Left cardiac atrium (tissue), 4 donors: Measurements from ENCODE around the gene SELENOO. TPM values are rescaled to one million over a fixed set of nuclear protein-coding genes. Genes with fewer than 3 reads are reported as not detected.
A peak's percentile ranks its signal among the peaks of the same experiment; 100 is the strongest.
"Not testable (repeated sequence)": the region's sequence is repeated elsewhere in the genome, so short reads cannot be mapped to it uniquely, and the experiment has no call there.

Experiments
- ATAC-seq, 2 donors: fragments of 200-7000 bp; cut with Tn5 transposase; one replicate each; pipeline ENCODE4 v1.9.1; 2020; ENCODE audit warnings: mild to moderate bottlenecking in 2 of 2, moderate library complexity in 2 of 2
- DNase-seq: peaks from one replicate; pipeline ENCODE4 v3.0.0-alpha.2; 2020
- intact Hi-C, 2 donors: fragments of 100-400 bp; cut with DNase I; formaldehyde crosslinking; loops; one replicate each; pipeline versions ENCODE4 v1.14.1 to v1.15.1; 2022 to 2023
- long read RNA-seq: library from polyadenylated mRNA; unstranded; transcript quantifications from one replicate; pipeline ENCODE4 v2.0.0, GENCODE V29; 2021
- total RNA-seq, 2 donors: library from RNA; stranded (reverse); fragmentation: NEBNext Ultra II Directional; extraction: Animal tissue kit (Norgen Biotek cat#: 25700); gene quantifications; one replicate each; pipeline ENCODE4 v1.2.1, GENCODE V29; 2021
- donor health status: DM: no; HTN: yes; CAD: no.
- donor health status: DM: no; HTN: yes; CAD: no; lungs with severe emphysema.
- donor health status: DM: yes; HTN: yes; CAD: no.
- donor health status: Dilated cardiomyopathy.

The SELENOO gene, protein sequence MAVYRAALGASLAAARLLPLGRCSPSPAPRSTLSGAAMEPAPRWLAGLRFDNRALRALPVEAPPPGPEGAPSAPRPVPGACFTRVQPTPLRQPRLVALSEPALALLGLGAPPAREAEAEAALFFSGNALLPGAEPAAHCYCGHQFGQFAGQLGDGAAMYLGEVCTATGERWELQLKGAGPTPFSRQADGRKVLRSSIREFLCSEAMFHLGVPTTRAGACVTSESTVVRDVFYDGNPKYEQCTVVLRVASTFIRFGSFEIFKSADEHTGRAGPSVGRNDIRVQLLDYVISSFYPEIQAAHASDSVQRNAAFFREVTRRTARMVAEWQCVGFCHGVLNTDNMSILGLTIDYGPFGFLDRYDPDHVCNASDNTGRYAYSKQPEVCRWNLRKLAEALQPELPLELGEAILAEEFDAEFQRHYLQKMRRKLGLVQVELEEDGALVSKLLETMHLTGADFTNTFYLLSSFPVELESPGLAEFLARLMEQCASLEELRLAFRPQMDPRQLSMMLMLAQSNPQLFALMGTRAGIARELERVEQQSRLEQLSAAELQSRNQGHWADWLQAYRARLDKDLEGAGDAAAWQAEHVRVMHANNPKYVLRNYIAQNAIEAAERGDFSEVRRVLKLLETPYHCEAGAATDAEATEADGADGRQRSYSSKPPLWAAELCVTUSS
- 10 to 100 TPM; 11.7 to 15.0 TPM for total RNA-seq
- long read RNA-seq, partial matches to known transcripts = 2 of 6 reads
- long read RNA-seq, other reads (novel, unspliced or antisense) = 4 of 6 reads

DNA sequence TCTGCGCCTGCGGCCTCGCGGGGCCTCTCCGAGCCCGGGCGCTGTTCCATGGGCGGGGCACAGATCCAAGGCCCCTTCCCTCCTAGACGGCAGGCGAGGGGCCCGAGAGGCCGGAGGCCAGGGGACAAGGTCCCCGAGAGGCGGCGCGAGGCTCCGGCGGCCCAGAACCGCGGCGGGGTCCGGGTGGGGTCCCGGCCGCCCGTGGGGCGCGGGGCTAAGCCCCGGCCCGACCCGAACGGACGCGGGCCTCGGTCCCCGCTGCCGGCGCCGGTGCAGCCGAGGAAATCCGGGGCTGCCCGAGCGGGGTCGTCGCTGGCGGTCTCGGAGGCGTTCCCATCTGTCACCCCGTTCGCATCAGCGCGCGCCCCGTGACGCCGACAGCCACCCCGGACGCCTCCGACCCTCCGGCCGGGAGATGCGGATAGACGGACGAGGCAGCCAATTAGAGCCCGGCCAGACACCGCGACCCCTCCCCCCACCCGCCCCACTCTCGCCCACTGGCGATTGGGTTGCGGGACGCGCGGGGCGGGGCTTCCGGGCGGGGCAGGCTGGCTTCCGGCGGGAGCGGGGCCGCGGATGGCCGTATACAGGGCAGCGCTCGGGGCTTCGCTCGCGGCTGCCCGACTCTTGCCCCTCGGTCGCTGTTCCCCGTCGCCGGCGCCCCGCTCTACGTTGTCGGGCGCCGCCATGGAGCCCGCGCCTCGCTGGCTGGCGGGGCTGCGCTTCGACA, at the start of gene SELENOO:
TSS of gene SELENOO (plus strand) at position 551 of the 730 bp plus-strand sequence. CDS start at position 577, 26 bp downstream.
- ATAC-seq = peak; percentile 91 to 94
- DNase-seq = peak; percentile 95
- intact Hi-C loops = no loop called here

DNA sequence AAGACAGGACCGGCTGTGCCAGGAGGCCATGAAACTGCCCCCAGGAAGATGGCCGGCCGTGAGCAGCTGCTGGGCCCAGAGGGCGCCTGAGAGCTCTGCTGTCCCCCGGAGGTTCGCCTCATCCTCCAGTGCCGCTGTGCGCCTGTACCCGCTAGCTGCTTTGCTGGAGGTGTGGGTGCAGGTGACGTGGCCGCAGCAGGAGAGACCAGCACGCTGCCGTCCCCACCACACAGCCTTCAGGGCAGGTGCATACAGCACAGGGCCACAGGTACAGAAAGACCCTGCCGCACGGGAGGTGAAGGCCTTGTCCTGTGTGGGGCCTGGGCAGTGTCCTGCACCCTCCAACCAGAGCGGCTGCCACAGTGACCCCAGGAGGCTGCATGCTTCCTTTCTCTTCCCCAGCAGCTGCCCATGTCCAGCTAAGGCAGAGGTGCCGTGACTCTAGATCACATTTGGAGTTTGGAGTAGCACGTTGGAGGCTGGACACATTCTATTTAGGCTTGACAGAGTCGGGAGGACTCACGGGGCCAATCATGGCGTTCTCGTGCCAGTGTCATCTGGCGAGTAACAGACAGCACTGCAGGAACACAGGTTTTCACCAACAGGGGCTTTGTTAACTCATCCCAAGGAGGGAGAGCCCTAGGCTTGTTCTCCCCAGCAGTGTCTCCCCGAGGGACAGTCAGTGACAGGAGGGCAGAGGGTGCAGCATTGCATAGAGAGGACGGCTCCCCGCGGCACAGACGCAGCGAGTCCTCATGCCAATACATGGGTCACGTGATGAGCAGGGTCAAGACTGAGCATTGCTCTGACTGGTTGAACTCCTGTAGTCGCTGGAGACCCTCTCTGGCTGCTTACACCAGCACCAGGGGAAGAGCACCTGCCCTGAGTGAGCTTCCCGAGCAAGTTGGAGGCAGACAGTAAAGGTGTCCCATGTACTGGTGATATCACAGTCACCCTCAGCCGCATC, 49.0 kb upstream of the SELENOO start:
- DNase-seq (no peak), ATAC-seq (peak in 1 of 2 donors; percentile 56)
- intact Hi-C loops = no loop called here

DNA sequence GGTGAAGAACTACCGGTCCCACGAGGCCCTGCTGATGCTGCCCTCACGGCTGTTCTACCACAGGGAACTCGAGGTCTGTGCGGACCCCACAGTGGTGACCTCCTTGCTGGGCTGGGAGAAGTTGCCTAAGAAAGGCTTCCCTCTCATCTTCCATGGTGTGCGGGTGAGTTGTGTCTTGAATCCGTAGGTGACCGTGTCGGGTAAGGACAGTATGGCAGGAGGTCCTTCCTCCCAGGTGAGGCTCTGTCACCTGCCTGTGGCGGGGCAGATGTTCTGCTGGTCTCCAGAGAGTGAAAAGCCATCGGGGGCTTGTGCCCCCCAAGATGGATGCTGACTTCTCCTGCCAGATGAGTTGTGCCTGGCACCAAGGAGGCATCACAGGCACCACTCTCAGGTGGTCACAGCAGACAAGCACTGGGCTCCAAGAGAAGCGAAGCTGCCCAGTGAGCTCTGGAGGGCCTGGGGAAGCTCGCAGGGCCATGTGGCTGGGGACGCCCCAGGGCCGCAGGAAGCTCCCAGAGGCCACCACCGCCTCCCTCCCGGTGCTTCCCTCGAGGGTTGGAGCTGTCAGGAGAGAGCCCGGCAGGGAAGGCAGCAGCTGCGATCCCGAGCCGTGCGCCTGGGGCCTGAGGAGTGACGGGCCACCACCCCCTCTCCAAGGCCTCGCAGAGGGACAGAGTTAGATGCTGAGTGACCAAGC, 47.6 kb upstream of the SELENOO start:
- no peak for ATAC-seq

DNA sequence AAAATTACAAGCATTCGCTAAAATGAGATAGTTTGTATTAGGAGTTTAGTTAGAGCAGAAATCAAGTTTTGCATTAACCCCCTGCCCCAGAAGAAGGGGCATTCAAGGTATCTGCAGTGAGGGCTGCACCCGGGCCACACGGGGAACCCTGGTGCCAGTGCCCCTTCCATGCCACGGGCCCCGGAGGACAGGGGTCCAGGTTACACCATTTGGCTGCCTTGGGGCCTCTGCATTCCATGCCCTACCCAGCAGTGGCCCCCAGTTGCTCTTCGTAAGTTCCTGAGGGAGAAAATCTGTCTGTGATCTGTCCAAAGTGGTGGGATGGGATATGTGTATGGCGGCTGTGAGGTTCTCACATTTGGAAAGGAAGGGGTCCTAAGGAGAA, 47.1 kb upstream of the SELENOO start:
- intact Hi-C loops = no loop called here

More for the DNA sequence above, 47.6 kb upstream of the SELENOO start:
- intact Hi-C loops = no loop called here
- no peak for DNase-seq

DNA sequence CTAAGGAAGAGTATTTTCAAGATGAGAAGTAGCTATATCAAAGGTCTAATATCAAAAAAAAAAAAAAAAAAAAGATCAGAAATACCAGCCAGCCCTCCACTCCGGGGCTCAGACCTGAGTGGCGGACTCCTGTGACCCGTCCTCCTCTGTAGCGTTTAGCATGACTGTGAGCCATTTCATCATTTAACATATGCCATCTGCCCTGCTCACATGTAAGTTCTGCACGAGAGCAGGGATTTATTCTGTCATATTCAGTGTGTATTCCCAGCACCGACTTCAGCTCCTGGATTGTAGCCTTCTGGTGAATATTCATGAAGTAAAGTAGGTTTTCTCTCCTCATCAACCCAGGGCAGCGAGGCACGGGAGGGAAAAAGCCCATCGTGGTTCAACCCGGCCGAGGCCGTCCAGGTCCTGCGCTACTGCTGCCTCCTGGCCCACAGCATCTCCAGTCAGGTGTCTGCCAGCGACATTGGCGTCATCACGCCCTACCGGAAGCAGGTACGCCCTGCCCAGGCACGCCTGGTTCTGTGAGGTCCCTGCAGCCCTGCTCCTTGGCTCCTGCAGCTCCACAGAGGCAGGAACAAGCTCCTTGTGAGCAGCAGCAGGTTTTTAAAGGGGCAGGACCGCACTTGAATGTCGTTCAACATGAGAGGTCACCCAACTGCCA, 43.0 kb upstream of the SELENOO start:
- DNase-seq (no peak), ATAC-seq (no peak)
- intact Hi-C loops = no loop called here

More for the DNA sequence above, 47.1 kb upstream of the SELENOO start:
- ATAC-seq (no peak), DNase-seq (no peak)

DNA sequence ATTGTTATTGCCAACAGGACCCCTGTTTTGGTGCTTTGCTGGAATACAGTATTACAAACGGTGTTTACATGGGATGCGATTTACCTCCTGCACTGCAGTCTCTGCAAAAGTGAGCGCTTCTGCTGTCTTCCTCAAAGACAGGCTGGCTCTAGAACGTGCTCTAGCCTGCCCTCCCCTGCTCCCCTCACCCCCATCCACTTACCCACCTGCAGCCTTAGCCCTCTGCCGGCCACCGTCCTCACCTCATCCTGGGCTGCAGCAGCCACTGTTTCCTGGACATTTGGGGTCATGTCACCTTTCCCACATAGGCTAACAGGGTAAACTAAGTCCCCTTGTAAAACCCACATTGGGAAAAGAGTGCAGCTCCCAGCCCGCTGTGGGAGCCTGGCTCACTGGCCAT, 39.9 kb upstream of the SELENOO start:
- DNase-seq = no peak
- intact Hi-C loops = no loop called here
- ATAC-seq = no peak

DNA sequence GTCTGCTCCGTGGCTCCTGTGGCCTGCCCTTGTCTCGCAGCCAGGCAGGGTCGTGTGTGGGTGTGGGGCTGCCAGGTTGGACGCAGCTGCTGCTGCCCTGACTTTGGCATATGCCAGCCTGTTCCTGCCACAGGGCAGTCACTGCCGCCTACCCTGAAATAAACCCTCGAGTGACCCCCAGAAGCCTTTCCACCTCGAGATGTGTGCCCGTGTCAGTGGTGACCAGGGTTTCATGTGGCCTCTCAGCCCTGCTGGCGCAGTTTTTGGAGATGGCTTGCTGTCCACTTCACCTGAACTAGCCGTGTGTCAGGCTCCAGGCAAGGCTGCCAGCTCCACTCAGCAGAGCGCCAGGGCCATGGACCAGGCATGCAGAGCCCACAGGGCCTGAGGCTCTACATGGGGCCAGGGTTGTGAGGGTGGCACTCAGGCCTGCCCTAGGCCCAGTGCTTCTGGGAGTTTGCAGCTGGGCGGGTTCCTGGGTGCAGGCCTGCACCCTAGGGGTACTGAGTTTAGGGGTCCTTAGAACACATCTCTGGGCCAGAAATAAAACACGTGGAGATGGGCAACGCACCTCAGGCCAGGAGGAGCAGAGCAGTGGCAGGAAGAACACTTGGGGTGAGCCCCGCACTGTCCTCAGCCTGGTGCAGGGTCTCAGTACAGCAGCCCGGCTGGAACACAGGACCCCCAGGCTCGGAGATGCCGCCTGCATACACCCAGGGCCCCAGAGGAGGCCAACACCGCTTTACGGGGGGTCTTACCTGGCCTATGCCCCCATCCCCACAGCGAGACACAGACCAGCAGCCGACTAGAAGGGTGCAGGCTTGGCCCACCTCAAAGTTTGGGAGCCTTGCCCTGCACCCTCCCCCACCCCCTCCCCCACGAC, 39.1 kb upstream of the SELENOO start:
- no peak for DNase-seq
- no peak for ATAC-seq
- intact Hi-C loops = no loop called here

DNA sequence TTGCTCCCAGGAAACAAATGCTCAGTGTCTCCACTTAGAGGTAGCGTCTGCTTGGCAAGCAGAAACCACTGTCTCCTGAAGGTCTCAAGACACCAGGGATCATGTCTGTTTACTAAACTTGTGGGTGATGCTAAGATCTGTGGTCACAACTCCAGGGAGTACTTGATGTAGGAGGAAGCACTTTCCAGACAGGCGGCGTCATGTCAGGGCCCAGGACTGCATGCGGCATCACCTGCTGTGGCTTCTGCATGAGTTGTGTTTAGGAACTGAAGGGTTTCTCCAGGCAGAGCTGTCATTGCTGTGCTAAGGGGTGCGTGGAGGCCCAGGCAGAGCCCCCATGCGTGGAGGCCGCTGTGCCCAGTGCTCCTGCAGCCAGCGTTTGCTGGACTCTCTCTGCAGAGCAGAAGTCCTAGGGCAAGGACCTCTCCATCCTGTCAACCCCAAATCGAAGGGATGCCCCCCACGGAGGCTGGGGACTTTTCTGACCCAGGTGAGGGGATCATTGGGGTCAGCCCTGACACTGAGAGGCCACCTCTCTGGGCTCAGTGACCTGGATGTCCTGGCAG, 38.3 kb upstream of the SELENOO start:
- intact Hi-C loops = no loop called here
- no peak for ATAC-seq

DNA sequence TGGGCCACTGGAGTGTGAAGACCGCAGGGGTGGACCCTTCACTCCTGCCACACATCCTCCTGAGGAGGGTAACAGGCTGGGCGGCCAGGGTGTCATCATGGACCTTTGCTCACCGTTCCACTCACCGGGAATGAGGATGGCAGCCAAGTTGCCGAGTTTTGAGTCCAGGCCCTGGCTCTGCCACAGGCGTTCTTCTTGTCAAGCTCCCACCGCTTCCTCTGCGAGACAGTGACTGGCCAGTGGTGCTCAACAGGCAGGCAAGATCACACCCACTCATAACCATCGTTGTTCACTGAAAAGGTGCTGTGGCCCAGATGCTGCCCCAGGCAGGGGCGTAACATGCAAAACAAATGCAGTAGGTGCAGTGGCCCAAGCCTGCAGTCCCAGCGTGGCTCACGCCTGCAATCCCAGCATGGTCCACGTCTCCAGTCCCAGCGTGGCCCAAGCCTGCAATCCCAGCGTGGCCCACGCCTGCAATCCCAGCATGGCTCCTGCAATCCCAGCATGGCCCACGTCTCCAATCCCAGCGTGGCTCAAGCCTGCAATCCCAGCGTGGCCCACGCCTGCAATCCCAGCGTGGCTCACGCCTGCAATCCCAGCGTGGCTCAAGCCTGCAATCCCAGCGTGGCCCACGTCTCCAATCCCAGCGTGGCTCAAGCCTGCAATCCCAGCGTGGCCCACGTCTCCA, 35.2 kb upstream of the SELENOO start:
- intact Hi-C loops = no loop called here
- DNase-seq (no peak), ATAC-seq (no peak)

More for the DNA sequence above, 38.3 kb upstream of the SELENOO start:
- DNase-seq = no peak

DNA sequence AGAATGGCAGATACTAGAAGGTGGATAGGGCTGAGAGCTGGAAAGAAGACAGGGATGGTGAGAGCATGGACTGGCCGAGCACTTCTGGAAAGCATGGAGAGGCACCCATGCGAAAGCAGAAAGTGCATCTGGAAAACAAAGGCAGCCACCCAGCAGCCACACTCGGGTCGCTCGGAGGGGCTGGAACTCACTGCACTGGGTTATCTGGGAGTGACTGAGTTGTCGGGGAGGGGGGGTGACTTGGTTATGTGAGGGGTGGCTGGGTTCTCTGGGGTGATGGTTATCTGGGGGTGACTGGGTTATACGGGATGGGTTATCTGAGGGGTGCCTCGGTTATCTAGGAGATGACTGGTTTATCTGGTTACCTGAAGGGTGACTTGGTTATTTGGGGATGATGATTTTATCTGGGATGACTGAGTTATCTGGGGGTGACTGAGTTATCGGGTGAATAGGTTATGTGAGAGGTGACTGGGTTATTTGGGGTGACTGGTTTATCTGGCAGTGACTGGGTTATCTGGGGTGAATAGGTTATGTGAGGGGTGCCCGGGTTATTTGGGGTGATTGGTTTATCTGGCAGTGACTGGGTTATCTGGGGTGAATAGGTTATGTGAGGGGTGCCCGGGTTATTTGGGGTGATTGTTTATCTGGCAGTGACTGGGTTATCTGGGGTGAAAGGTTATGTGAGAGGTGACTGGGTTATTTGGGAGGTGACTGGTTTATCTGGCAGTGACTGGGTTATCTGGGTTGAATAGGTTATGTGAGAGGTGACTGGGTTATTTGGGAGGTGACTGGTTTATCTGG, 32.9 kb upstream of the SELENOO start:
- intact Hi-C loops = no loop called here
- DNase-seq (no peak), ATAC-seq (no peak)

DNA sequence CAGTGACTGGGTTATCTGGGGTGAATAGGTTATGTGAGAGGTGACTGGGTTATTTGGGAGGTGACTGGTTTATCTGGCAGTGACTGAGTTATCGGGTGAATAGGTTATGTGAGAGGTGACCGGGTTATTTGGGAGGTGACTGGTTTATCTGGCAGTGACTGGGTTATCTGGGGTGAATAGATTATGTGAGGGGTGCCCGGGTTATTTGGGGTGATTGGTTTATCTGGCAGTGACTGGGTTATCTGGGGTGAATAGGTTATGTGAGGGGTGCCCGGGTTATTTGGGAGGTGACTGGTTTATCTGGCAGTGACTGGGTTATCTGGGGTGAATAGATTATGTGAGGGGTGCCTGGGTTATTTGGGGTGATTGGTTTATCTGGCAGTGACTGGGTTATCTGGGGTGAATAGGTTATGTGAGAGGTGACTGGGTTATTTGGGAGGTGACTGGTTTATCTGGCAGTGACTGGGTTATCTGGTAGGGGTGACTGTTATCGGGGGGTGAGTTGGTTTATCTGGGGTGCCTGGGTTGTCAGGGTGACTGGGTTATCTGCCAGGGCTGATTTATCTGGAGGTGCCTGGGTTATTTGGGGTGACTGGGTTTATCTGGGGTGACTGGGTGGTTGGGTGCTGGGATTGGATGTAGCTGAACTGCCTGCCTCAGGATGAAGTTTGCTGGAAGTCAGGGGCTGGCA, 32.2 kb upstream of the SELENOO start:
- intact Hi-C loops, ATAC-seq, DNase-seq: not testable (repeated sequence)

DNA sequence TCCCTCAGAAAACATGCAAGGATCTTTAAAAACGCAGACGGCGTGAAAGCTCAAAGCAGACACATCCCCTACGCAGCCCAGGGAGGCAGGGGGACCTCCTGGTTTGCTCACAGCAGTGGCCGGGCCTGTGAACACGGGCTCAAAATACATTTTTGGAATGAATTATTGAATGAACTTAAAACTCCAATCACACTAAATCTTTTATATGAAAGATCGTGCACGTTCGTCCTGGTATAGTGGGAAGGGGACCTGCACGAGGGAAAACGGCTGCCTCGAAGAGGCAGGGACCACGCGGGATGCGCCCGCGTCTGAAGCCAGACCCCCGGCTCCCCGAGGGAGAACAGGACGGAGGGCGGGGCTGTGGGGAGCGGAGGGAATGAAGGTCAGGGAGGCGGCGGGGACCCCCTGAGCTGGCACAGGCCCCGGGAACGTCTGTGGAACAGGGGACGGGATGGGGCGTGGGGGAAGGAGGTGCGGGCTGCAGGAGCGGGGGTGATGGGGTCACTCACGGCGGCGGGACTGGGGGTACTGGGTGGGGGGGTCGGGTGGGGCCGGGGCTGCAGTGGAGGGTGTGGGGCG, 31.5 kb upstream of the SELENOO start:
- no peak for DNase-seq
- intact Hi-C loops = no loop called here

DNA sequence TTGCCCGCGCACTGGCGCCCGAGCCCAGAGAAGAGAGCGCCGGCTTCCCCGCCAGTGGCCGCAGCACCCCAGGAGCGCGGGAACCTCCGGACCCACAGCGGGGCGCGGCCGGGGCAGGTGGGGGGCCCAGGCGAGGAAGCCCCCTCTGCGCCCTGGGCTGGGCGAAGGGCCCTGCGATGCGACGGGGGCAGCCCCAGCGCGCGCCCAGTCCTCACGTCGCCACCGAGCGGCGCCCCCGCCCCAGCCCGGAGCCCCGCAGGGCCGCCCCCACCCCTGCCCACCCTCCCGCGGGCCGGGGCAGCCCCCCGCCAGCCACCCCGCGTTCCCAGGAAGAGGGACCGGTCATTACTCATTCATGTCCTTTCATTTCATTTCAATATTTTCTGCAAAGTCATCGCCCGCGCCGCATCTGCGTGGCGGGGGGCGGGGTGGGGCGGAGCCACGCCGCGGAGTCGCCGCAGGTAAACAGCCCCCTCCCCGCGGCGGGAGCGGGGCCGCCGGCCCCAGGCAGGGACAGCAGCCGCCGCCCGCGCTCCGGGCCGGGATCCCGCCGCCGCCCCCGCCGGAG, 31.0 kb upstream of the SELENOO start:
- ATAC-seq (peak; percentile 11 to 18), DNase-seq (no peak)
- intact Hi-C loops = no loop called here

More for the DNA sequence above, 31.5 kb upstream of the SELENOO start:
- ATAC-seq = no peak
